HCEC 1CT (cell line): ENCODE results near the gene SETD3.

ENCODE experiments used
- DNase-seq: peaks from one replicate; pipeline ENCODE4 v3.0.0-alpha.2; 2017

SETD3 gene

GRCh38 chr14:99420711-99421110 lies 59.9 kb downstream of the SETD3 start:
- no peak for DNase-seq

GRCh38 chr14:99419905-99420304 lies 60.8 kb downstream of the SETD3 start:
- no peak for DNase-seq

DNA sequence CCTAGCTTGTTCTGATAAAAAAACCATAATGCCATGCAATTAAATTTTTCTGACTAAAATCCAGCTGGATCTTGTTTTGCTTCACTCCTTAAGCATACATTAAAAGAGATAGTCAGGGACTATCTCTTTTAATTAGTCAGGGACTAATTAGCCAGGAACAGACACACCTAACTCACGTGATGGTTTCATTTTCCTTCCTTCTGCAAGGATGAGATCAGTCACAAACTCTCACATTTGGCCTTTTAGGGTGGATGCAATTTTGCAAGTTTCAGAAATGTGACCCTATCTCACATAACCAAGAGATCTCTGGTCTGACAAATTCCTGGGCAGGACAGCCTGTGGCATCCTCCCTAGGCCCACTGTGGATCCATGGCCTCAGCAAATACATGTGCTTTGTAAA lies 62.4 kb downstream of the SETD3 start:
- no peak for DNase-seq

DNA sequence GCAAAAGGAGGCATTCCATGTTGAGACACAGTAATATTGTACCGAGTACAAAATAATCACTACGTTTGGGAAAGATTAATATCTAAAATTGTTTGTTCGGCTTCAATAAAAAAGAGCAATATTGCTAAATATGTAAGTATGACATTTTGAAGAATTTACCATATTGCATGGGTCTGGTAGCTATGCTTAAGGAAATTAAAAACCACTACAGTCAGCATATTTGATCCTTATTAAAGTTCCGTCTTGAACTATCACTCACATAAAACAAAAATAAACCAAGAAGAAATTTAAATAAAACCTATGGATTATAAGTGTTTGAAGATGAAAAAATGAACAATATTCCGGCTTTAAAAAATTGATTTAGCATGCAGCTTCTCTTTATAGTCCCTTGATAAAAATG lies 63.8 kb downstream of the SETD3 start:
- DNase-seq = no peak

DNA sequence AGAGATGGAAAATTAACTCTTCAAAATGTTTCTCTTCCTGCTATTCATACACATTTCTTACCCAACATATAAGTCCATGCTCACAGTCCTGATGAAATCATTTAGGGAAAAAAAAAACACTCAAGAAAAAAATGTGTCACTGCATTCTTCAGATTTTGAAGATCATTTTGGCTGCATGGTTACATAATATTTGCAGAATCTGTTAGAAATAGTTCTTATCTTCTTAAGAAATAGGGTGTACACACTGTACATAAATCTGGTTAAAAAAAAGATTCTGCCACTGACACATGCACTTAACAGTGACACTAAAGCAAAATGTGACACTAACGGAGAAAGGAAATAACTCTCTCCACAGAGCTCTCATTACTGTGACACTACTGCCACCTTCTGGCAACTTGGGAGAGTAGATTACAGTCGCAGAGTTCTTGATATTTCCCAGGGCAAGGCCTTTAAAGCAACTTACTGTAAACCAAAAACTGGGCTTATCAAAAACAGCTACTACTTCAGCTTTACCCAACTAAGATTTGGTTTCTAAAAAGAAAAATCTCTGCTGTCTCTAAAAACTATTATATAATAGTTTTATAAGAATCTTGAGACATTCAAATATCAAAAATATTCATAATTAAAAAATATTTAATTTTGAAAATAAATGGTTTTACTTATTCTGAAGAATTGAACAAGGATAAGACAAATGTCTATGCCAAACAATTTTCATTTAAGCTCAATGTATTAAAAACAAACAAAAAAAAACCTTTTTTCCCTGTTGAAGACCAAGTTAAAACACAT lies 65.0 kb downstream of the SETD3 start:
- peak; percentile 71 for DNase-seq

GRCh38 chr14:99413911-99414310 lies 66.7 kb downstream of the SETD3 start:
- no peak for DNase-seq

- DNase-seq = no peak
Observed at GRCh38 chr14:99413172-99413571, 67.5 kb downstream of the SETD3 start.

DNA sequence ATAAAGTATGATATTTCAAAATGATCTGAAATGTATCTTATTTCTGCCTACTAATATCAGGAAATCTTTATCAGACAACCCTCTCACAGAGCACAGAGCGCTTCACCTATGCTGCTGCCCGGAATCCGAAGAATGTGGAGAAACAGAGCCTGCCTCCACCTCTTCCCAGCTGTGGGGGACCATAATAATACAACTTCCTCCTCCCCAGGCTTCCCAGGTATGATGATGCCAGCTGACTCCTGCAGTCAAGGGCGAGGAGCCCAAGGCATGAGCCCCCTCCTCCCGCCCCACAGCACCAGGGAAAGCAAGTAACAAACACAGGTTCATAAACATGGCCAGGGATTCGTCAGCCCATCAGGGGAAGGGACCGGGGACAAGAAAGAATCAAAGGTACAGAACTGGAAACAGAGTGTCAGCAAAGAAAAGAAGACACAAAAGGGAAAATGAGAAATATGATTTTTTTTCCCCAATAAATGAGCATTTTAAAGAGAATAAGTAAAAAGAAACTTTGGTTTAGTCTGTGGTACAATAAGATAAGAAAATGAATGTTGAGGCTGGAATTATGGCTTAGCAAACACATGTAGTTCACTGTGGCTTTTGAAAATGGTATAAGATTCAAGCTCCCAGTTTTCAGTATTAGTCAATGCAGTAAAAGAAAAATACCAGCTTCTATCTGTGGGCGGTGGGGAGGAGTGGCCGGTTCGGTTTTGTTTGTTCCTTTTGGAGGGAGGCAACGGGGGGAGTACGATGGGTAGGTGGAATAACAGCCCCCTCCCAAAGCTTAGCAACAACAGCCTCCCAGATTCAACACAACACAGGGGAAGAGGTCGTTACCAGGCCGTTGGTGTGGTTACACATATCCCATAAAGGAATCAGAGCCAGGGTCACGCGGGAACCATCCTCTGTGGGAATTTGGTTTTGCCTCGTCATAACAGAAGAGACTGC lies 68.3 kb downstream of the SETD3 start:
- DNase-seq = no peak

DNA sequence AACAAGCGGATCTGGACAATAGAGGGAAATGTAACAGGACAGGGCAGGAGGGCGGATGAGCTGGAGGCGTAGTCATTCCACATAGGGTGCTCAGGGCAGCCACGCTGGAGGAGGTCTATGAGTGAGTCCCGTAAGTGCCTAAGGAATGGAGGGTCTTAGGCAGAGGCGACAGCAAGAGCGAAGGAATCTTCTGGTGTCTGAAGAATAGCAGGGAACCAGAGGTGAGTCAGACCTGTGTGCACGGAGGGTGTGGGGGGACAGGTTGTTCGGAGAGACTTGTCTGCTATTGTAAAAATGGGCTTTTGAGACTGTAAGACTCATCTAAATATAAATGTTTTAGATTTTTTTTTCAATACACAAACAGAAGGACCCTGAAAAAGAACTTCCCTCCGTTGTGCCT lies 70.6 kb downstream of the SETD3 start:
- no peak for DNase-seq

DNA sequence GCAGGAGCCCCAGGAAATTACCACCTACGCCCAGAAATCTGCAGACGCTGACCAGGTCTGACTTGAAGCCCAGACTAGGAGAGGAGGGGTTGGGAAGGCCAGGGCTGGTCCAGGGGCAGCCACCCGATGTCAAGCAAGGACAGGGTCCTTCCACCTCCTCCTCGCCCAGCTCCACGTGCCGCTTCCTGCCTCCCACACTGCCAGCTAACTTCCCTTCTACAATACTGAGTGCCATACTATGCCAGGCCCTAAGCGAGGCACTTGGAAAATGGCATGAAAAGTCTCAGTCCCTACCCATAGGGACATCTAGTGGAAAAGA lies 71.7 kb downstream of the SETD3 start:
- no peak for DNase-seq

DNA sequence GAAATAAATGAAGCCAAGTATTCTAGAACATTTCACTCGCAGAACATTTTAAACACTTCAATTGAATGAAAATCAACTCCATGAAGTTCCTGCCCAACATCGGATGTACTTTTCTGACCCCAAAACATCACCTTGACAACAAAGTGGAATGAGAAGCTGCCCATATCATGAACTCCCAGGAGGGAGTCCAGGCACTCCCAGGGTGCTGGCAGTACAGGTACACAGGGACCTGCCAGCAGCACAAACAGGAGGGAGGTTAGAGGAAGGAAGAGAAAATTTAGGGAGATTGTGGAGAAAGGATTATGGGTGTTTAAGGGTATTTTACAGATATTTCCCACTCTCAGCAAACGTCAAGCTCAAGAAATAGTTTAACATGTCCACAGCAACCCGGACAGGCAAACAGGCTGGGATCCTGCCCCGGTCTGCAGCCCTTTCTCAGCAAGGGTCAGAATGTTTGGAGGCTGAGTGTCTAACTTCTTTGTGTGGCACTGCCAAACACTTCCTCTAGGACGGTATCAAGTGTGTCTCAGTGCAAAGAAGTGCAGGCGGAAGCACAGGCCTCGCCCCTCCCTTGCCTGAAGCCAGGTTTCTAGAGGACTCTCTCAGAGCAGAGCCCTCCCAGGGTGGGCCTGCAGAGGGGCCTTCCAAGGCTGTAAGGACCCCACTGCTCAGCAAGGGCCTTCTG lies 72.2 kb downstream of the SETD3 start:
- DNase-seq = no peak

DNA sequence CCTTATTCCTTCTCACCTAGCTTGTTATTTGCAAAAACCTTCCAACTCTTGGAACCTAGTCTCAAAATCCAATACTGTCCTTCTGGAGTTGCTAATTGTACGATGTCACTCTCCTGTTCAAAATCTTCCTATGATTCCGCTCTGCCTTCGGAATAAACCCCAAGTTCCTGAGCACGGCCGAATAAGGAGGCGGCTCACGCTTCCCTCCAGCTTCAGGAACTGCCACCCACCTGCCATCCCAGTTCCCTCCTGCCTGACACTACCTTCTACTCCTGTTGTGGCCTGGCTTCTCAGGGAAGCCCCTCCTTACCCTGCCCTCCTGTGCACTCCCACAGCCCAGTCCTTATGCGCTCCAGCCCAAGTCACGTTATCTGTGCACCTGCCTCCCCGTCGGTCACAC lies 73.2 kb downstream of the SETD3 start:
- no peak for DNase-seq

DNA sequence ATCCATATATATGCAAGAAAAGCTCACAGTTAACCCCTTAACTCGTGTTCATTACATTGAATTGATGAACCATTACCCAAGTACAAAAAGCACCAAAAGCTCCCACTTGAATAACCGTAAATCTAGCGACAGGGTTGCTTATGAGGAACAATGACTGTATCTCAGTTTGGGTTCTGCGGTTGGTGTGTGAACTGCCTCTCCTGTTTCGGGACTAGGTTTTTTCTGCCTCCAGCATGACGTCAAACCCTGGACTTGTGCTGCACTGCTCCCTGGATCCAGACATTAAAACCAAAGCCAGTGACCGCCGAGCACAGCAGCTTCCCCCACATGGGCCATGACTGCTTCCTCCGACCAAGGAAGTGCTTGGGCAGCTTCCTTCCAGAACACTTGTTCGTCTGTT lies 77.7 kb downstream of the SETD3 start:
- no peak for DNase-seq

GRCh38 chr14:99402285-99402648 lies 78.4 kb downstream of the SETD3 start:
- DNase-seq = no peak

- DNase-seq = no peak
Observed at GRCh38 chr14:99401621-99402284, 78.9 kb downstream of the SETD3 start.

GRCh38 chr14:99401211-99401610 lies 79.4 kb downstream of the SETD3 start:
- no peak for DNase-seq

DNA sequence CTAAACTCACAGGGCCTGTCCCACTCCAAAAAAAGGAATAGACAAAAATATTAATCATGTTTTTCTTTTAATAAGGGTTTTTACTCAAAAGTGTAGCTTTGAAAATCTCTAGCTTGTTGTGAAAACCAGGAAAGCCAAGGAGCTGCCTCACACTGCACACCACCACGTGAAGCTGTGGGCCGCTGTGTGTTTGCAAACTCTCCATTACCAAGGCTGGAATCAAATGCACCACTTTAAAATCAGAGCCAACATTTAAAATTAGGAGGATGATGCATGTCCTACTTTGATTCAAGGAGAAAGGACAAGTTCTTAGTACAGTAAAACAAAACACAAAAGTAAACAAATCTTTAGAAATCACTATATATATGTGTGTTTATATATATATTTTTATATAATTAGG lies 83.0 kb downstream of the SETD3 start:
- no peak for DNase-seq

DNA sequence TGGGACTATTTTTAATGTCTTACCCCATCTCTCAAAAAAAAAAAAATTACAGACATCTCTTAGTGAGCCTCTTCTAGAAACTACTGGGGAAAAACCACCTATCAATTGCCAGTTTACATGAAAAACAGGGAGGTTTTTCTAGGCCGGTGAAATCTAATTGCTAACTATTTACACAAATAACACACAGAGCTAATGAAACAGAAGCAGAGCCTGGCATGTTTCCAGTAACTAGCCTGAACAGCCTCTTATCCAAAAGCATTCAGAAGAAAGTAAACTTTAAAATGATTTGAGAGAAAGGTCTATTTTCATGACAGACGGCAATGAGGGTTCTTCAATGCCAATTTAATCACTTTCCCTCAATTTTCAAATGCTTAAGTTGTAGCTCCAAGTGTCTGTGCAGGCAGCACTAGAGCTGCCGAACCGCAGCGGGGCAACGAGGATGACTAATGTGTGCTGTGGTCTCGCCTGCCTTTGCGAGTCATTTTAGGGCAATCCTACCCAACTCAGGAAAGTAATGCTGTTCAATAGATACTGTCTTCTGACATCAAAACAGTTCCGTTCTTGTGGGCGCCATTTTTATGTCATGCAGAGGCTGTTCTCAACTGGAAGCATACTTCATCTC lies 84.6 kb downstream of the SETD3 start:
- peak; percentile 39 for DNase-seq

GRCh38 chr14:99394602-99395156 lies 86.0 kb downstream of the SETD3 start:
- DNase-seq = no peak

DNA sequence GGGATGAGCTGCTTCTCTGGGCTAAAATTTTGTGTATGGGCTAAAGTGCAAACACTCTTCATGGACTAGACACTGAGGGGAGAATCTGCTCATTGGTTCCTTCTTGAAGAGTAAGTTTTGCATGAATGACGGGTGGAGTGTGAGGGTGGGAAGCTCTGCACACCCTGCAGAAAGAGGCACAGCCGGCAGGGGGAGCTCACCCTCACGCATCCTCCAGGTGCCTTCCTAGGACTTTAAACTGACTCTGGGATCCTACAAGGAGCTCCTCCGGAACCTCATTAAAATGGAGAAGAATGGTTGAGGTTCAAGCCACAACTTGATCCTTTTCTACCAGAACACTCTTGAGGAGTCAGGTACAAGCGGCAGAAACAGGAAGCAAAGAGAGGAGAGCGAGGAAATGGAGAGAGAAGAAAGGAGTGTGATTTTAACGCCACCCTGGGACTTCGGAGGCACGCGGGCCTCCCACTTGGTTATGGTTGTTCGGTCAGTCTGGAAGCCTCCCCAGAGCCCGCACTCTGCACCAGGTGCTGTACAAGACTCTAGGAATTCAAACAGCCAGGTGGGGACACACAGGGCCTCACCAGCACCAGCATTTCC lies 87.5 kb downstream of the SETD3 start:
- no peak for DNase-seq

GRCh38 chr14:99391671-99392070 lies 89.0 kb downstream of the SETD3 start:
- no peak for DNase-seq
